ENCODE results near the gene RAPGEF1. TPM values are rescaled to one million over a fixed set of nuclear protein-coding genes. Genes with fewer than 3 reads are reported as not detected.

The RAPGEF1 gene
- total and polyA plus RNA-seq, 2 of the 13 experiments (the other 11 are each of a cell fraction or from before 2014, with no cell fraction given): 21.2 to 38.9 TPM

GRCh38 chr9:131635285-131635684, 104.6 kb downstream of the RAPGEF1 start (continued):
- TF ChIP-seq ZBTB44 (CRISPR knock-in tag; IDR thresholded peaks at IDR 0.05): no peak
- peak; percentile 25; the same call in 1 of the 2 replicates for TF ChIP-seq CTCF (CRISPR knock-in tag; IDR thresholded peaks at IDR 0.05)
- peak; percentile 16; the same call in 1 of the 2 replicates for TF ChIP-seq ATF3 (CRISPR knock-in tag; IDR thresholded peaks at IDR 0.05)
- peak; percentile 70; the same call in 1 of the 2 replicates for TF ChIP-seq ZNF362 (CRISPR knock-in tag; IDR thresholded peaks at IDR 0.05; ENCODE audit: borderline replicate concordance)
- no peak for TF ChIP-seq NFYC (CRISPR knock-in tag; IDR thresholded peaks at IDR 0.05)
- TF ChIP-seq ETV5 (CRISPR knock-in tag; IDR thresholded peaks at IDR 0.05; ENCODE audit: borderline replicate concordance): no peak; the same call in 1 of the 2 replicates
- peak; percentile 18; the same call in 1 of the 2 replicates for TF ChIP-seq SALL1 (CRISPR knock-in tag; IDR thresholded peaks at IDR 0.05)
- TF ChIP-seq ZNF572 (CRISPR knock-in tag; IDR thresholded peaks at IDR 0.05): no peak
- no peak for TF ChIP-seq ZNF75D (CRISPR knock-in tag; IDR thresholded peaks at IDR 0.05; ENCODE audit: borderline replicate concordance)
- TF ChIP-seq SP1 (IDR thresholded peaks at IDR 0.05): no peak
- no peak for TF ChIP-seq SP1 (CRISPR knock-in tag; IDR thresholded peaks at IDR 0.05)
- 0 out of 2 replicates have a peak, but pooled peaks have one; percentile 27 for TF ChIP-seq JUND (CRISPR knock-in tag; IDR thresholded peaks at IDR 0.05)
- 0 out of 2 replicates have a peak, but pooled peaks have one; percentile 21 for TF ChIP-seq RXRB (CRISPR knock-in tag; IDR thresholded peaks at IDR 0.05; ENCODE audit: borderline replicate concordance)
- no peak for TF ChIP-seq NR0B2 (CRISPR knock-in tag; IDR thresholded peaks at IDR 0.05)
- 0 out of 2 replicates have a peak, but pooled peaks have one; percentile 27 for TF ChIP-seq FOSL1 (CRISPR knock-in tag; IDR thresholded peaks at IDR 0.05; ENCODE audit: borderline replicate concordance)
- TF ChIP-seq BHLHE40 (IDR thresholded peaks at IDR 0.05; ENCODE audit: low read length): no peak
- TF ChIP-seq TOE1 (CRISPR knock-in tag; IDR thresholded peaks at IDR 0.05): no peak
- no peak for TF ChIP-seq MED13 (CRISPR knock-in tag; IDR thresholded peaks at IDR 0.05)
- TF ChIP-seq ZNF652 (CRISPR knock-in tag; IDR thresholded peaks at IDR 0.05; ENCODE audit: borderline replicate concordance, low read depth): peak; percentile 69; the same call in 1 of the 2 replicates
- no peak for TF ChIP-seq SMAD9 (CRISPR knock-in tag; IDR thresholded peaks at IDR 0.05)
- TF ChIP-seq FOSL2 (CRISPR knock-in tag; IDR thresholded peaks at IDR 0.05): peak; percentile 95
- TF ChIP-seq ELF3 (CRISPR knock-in tag; IDR thresholded peaks at IDR 0.05): peak; percentile 45; the same call in 1 of the 2 replicates
- peak; percentile 64 for TF ChIP-seq SP5 (CRISPR knock-in tag; IDR thresholded peaks at IDR 0.05; ENCODE audit: borderline replicate concordance, low read depth)
- peak; percentile 22; the same call in 1 of the 2 replicates for TF ChIP-seq ZNF281 (CRISPR knock-in tag; IDR thresholded peaks at IDR 0.05; ENCODE audit: borderline replicate concordance)
